NCI-H1930 (cell line): Measurements from ENCODE around the gene TEPSIN.

Source experiments
- DNase-seq, 2 experiments: peaks; one replicate each; lab custom pipeline; 2025; lab: John Stamatoyannopoulos, UW

Gene TEPSIN

DNA sequence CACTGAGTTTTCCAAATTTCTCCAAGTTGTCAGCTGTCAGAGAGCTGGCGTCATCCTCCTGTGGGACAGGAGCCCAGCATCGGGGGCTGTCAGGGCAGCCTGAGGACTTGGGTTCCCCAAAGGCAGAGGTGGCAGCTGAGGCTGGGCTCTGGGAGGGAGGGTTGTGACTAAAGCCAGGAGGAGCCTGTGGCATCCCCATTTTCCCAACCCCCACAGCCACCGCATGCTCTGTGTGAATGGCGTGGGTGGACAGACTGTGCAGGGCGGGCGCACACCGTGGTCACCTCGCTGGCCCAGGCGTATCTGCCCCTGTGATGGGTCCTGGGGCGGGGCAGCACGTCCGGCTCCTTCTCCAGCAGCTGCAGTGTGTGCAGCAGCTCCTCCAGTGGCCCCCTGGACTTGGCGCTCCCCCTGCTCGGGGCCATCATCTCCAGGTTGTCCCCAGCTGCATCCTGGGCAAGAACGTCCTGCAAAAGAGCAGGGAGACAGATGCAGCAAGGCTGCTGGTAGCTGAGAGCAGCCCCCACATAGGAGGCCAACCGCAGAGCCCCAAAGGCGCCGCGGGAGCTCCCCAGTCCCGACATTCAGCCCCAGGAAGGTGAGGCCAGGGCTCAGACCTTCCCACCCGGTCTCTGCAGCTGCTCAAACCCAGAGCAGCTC is 40.9 kb downstream of the TEPSIN start:
- DNase-seq: no peak

DNA sequence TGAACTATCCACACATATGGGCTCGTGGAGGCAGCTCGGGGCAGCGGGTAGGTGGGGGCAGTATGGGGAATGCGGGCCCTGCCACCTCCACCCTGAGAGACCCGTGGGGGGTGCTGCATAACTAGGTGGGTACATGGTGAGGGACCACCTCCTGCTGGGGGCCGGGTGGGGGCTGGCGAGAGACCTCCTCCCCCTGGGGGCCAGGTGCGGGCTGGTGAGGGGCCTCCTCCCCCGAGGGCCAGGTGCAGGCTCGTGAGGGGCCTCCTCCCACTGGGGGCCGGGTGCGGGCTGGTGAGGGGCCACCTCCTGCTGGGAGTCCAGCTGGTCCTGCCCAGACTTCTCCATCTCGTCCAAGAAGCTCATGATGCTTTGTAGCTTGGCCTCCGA is 41.5 kb downstream of the TEPSIN start:
- DNase-seq: no peak

DNA sequence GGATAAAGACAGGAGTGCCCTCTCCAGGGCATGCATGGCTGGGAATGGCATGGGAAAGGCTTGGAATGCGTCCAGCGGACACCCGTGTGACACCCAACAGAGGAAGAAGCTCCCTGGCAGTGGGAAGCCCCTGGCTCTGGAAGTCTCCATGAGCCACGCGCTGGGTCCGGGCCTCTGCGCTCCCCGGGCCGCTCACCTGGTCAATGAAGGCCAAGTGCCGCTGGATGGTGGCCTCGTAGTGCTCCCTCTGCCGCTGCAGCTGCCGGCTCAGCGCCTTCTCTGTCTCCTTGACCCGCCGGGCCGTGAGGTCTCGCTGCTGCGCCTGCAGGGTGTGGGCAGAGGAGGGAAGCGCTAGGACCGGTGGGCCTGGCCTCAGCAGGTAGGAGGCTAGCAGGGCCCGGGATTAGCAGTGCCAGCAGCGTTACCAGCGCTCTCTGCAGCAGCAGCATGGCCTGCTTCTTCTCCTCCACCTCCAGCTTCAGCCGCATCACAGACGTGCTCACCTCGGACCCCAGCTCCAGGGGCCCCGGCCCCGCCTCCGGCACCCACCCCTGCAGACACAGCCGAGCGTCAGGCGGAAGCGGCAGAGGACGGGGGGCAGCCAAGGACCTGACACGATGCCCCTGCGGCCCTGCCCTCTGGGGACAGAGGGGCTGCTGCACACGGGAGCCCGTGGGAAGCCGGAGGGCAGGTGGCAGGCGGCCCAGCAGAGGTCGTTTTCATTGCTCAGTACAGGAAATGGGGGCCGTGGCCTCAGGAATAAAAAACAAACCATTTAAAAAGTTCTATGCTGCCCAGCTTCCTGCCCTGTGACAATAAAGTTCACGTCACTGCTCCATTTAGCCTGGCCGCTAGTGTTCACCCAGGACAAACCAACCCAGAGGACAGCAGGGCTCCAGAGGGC is 42.1 kb downstream of the TEPSIN start:
- DNase-seq: no peak

DNA sequence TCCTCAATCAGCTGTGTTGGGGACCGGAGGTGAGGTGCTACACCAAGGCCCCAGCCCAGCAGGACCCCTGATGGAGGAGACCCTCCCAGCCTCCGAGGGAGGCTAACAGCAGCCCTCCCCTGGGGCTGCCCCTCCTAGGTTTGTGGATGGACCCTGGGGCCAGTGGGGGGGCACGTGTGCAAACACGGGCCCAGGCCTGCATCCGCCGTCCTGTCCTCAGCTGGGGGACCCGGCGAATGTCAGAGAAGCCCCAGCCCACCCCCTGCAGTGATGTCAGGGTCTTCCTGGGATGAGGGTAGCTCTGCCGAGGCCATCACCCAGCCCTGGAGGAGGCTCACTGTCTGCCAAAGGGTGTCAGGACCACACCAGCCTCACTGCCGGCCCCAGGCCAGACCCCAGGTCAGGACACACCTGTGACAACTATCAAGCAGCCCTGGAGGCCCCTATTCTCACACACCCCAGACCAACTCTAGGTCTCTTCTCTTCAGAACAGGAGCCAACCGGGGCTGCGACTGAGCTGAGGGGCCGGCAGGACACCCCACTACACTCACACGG is 42.8 kb downstream of the TEPSIN start:
- no peak for DNase-seq

DNA sequence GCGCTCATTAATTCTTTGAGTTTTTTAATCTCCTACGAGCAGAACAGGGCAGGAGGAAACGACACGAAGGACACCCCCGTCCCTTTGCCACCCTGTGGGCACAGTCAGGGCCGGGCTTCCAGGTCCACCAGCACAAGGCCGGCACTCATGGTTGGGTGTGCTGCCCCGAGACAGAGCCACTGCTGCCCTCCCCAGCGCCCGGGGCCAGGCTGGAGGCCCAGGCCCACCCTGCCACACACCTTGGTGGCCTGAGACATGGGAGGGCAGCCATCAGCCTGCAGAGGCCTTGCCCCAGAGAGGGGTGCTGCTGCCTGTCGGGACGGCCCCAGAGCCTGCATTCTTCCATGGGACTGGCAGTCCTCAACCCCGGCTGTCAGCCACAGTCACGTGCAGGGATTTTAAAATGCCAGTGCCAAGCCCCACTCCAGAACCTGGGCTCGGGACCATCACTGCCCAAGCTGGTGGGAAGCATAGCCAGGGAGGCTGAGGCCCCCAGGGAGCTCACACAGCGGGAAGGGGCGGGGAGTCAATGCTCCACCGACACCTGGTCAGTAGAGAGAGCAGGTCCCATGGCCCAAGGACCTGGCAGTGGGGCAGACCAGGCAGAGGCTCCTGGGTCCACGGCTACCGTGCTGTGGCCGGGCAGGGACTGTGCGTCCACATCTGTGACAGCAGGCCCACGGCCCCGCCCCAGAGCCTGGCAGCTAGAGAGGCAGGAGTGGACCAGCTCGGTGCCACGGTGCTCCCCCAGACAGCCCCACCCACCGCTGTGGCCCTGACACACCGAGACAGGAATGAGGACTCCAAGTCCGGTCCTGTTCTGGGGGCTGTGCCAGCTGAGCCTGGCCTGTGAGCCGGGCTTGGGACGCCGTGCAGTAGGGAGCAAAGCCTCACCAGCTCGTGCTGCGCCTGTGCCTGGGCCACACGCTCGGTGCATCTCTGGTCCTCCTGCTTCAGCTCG is 43.6 kb downstream of the TEPSIN start:
- DNase-seq: no peak

DNA sequence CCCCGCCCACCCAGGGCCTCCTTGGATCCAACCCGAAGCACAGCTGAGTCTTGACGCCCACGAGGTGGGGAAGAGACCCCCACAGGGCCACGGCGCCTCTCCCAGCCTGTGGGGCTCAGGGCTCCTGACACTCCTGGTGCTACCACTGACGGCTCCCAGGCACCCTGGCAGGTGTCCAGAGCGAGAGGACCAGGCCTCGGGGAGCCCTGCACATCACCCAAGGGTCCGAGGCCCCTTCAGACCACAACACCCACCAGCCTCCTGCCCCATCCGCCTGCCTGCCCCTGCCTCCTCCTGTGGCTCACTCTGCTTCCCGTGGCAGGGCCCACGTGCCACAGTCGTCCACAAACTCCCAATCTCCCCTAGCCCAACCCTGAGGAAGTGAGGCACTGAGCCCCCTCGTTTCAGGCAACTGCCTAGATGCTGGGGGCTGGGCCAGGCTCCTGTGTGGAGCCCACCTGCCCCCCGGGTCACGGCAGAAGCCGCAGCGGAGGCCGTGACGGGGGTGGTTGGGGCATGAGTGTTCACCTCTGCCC is 44.6 kb downstream of the TEPSIN start:
- no peak for DNase-seq

DNA sequence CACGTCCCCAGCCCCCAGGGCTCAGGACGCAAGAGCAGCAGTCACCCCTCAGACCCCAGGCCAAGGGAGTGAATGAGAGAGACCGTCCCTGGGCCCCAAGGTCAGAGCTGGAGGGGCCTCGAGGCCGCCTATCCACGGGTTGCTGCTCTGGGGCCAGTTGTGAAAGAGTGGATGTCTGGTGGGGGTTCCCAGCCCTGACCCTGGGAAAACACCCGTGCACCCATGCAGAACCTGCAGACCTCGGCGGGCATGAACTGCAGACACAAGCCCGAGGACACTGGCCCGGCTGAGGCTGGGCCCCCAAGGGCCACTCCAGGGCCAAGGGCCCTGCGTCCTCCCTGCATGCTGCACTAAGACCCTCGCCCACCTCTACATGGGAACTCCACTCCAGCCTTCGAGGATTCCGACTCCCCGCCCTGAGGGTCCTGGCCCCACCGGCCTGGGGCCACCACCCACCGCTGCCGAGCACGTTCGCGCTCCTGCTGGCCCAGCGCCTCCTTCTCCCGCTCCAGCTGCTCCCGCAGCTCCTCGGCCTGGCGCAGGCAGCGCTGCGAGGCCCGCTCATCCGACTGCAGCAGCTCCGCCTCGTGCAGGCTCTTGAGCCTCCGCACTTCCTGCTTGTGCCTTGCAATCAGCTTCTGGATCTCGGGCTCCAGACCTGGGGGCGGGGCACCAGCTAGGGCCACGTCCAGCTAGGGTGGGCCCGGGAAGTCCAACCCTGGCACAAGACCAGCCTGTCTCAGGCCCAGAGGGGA is 45.2 kb downstream of the TEPSIN start:
- DNase-seq: no peak

DNA sequence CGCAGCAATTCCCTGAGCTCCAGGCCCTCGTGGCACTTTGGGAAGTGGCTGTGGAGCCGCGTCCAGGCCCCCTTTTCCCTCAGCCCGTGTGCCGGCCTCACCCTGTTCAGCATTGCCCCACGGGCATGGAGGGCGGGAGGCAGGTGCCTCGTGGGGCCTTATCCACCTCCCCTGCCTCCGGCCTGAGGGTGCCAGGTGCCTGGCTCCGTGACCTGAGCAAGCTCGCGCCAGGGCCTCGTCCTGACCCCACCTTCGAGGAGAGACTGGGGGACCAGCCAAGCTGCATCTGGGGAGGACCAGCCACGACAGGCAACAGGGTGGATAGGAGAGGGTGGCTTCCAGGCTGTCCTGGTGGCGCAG is 45.8 kb downstream of the TEPSIN start:
- no peak for DNase-seq

DNA sequence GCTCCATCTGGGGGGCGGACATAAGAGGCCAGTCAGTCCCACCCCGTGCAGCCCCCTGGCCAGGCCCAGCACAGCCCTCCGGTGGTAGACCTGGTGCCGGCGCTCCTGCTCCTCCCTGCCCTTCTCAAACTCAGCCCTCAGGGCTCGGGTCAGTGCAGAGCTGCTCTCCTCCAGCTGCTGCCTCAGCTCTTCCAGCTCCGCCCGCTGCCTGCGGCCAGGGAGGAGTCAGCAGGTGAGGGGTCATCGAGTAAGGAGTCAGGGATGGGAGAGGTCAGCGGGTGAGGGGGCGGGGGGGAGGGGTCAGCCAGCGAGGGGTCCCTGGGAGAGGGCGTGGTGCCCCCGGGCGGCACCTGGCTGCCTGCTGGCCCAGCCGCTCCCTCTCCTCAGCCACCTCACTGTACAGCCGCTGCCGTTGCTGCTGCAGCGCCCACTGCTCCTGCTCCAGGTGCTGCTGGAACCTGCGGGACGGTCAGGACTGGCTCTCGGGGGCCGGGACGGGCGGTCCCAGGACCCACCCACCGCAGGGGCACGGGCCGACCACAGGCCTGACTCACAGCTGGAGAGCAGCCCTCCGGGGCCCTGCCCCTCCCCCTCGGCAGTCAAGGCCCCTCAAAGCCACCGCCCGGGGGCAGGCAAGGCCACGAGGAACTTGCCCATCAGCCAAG is 46.3 kb downstream of the TEPSIN start:
- no peak for DNase-seq

DNA sequence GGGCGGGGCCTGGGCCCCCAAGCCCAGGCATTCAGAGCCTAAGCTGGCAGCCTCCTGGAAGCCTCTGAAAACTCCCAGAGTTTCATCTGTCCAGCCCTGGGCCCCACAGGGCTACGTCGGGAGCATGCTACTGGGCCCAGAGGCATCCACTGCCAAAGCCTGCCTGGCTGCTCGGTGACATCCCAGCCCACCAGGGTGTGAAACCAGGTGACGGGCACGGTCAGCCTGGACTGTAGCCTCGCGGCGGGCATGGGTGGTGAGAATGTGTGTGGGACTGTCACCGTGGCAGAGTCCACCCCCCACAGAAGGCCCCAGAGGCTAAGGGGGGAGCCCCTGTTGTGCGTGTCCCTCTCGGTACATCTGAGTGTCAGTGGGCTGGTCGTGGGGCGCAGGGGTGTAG is 47.2 kb downstream of the TEPSIN start:
- no peak for DNase-seq

DNA sequence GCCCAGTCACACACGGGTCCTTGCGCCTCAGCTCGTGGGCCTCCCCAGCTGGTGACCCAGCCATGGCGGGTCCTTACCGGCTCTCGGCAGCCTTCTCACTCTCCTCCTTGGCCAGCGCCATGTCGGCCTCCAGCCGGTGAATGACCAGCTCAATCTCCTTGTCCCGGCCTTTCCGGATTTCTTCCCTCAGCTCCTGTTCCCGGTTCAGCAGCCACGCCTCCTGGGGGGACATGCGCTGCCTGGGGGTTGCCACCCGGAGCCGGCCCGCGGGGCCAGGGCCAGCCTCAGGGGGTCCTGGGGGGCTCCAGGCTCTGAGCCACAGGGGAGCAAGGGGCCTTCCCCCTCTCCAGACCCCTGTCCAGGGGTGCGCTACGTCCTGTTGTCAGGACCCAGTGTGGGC is 47.7 kb downstream of the TEPSIN start:
- DNase-seq: no peak

DNA sequence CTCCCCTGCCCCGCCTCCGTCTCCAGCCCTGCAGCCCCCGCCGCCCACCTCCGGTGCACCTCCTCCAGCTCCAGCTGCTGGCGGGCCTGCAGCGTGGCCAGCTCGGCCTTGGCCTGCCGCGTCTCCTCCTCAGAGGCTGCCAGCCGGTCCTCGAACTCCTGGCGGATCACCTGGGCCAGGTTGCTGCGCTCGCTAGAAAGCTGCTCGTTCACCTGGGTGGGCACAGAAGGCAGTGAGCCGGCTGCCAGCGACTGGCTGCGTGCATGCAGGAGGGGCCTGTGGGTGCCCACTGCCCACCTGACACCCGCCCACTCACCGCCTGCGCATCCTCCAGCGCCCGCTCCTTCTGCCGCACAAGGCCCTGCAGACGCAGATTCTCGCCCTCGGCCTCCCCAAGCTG is 48.3 kb downstream of the TEPSIN start:
- no peak for DNase-seq

DNA sequence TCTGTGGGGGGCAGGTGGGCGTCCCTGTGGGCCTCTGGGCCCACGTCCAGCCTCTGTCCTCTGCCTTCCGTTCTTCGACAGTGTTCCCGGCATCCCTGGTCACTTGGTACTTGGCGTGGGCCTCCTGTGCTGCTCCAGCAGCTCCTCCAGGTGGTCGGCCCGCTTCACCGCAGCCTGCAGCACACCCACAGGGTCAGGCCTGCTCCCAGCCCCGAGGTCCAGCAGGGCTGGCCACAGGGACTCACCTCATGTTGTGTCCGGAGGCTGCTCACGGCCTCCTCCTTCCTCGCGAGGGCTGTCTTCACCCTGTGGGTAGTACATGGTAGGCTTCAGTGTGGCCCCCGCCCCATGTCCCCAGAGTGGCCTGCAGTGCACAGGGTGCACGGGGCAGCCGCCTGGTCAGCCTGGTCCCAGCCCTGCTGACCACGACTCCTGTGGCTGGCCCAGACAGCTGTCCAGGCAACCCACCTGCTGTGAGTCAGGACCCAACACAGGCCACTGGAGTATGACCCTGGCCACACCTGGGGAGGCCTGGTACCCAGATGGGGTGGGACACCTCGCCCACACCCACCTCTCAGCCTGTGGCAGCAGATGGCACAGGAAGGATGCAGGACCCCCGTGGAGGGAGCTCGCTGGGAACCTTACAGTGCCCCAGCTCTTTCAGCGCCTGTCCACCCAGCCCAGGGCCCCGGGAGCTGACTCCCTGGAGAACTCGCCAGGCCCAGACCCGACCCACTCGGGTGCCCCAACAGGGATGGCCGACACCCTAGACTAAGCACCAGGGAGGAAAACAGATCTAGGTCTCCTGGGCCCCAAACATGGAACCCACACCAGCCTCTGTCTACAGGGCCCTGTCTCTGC is 49.0 kb downstream of the TEPSIN start:
- DNase-seq: no peak

DNA sequence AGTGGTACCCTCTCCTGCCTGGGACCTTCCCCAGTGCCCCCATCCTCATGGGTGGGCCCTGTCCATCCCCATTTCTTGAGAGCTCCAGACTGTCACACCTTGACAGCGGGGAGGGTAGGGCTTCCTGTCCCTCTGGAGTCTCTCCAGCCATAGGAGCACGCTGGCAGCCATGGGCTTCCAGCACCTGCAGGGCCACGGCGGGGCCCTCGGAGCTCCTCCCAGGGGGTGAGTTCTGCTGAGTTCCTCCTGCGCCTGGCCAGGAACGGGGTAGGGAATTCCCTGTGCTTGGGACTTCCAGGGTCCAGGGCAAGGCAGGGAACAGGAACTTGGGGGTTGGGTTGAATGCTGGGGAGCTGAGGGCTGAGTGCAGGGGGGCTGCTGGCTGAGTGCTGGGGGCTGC is 49.8 kb downstream of the TEPSIN start:
- DNase-seq: no peak

DNA sequence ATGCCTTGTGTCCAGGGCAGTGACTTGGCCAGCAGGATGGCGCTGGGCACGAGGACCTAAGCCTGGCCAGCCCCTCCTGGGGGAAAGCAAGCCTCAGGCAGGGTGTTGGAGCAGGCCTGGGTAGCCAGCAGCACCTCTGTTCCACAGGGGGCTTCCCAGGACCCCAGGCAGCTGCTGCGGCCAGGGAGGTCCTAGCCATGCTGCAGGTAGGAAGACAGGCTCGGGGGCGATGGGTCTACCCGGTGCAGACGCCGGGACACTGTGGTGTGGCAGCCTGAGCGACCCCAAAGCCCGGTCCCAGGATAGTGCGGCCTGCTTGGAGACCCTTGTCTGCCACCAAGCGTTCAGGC is 50.4 kb downstream of the TEPSIN start:
- no peak for DNase-seq

DNA sequence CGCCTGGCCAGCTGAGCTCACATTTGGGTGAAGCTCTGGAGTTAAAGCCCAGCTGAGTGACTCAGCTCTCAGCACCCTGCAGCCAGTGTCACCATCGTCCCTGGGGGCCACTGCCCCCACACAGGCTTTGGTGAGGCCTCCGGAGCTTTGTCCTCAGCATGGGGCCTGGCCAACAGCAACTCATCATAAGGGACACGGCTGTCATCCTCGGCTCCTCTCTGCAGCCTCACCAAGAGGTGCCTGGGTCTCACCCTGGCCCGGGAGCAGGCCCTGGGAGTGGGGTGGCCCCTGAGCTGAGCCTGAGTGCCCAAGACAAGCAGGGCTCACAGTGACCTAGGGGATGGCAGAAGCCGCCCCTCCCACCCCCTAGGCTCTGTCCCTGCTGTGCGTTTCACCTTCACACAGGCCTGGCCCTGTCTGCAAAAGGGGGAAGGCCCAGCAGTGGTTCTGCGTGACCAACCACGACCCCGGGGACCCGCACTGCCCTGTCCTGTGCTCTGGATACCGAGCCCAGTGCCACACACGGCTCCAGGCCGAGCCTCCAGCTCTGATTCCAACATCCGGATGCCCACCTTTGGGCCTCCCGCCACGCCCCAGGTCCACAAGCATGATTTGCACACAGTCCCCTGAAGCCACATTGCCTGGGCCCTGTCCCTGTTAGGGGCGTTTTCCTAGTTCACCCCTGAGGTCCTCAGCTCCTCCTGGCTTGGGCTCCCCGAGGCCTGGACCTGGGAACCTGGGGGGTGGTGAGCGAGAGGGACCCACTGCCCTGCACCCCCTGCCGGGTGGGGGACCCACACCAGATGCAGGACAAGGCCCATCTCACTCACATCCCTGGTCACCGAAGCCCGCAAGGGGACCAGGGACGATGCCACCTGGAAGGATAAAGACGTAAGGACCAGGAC is 51.0 kb downstream of the TEPSIN start:
- DNase-seq: no peak

DNA sequence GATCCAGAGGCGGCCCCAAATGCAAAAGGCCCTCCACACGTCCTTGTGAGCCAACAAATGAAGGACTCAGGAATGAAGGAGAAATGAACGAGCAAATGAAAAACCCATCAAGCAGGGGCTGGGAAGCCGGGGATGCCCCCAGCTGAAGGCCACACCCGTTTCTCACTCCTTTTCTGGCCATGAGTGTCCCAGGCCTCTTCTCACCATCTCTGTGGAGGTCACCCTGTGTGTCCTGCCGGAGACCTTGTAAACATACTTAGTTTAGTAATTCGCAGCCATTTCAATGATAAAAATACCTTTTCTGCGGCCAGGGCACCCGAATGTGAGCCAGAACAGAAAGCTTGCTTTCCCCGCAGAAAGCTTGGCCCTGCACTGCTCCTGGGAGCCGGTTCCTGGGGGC is 51.7 kb downstream of the TEPSIN start:
- no peak for DNase-seq

DNA sequence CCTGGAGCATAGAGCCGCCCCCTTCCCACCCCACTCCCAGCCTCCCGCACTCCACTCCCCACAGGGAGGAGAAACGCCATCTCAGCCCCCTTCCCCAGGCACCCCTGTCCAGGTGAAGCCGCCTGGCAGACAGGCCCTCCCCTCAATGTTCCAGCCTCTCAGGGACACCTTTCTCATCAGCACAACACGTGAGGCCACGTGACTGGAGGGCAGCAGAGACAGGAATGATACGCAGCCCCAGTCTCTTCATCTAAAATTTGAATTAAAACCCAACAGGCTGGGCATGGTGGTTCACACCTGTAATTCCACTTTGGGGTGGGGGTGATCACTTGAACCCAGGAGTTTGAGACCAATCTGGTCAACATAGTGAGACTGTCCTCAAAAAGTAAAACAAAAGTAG is 52.7 kb downstream of the TEPSIN start:
- DNase-seq: no peak

DNA sequence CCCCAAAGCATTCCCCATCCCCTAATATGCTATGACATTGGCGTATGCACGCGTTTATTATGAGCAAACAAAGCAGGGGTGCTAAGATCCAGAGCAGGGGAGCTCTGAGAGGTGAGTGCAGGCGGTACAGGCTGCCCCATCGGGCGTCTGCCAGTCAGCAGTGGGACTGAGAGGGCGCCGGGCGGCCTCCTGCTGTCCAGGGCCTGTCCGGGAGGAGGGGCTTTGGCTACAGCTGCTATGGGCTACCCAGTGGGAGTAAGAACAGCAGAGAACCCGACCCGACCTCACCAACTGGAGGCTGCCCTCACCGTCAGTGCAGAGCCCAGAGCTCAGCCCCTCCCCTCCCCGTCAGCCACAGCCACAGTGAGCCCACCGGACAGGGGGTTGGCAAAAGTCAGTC is 54.3 kb downstream of the TEPSIN start:
- DNase-seq: no peak
